ENCODE measurements around the gene SNN. TPM values are rescaled to one million over a fixed set of nuclear protein-coding genes. Genes with fewer than 3 reads are reported as not detected.

Gene SNN
- total and polyA plus RNA-seq, 2 donors (not counting 1 experiment from before 2014, with no cell fraction given) = 55.4 to 63.3 TPM

- Mint-ChIP-seq H3K27me3 (no peaks in the 10 kb centered on the region), H3K27ac (no peak overlapping the region), H3K4me3 (no peak overlapping the region), H3K9me3 (ENCODE audit: insufficient read depth) (no peaks in the 10 kb centered on the region), H3K4me1 (peaks cover 8% of the 10 kb centered on the region)
- no peaks in the 10 kb centered on the region for H3K4me1 ChIP-seq (ENCODE audit: control insufficient read depth in 2 of 2, insufficient read depth in 2 of 2, low read length in 2 of 2)
- POLR2A ChIA-PET = no interaction called here
- no peaks in the 10 kb centered on the region for H4K20me1 ChIP-seq (ENCODE audit: control insufficient read depth, insufficient read depth, low read length, poor library complexity, severe bottlenecking)
- H3K79me2 ChIP-seq (ENCODE audit: control insufficient read depth, insufficient read depth, low read length) = no peaks in the 10 kb centered on the region
- no peaks in the 10 kb centered on the region for H3K9me3 ChIP-seq (ENCODE audit: control extremely low read depth in 1 of 3, control insufficient read depth in 2 of 3, insufficient read depth in 1 of 3, low read length in 2 of 3)
- no peak for TF ChIP-seq CTCF (IDR thresholded peaks at IDR 0.05)
- no peak for TF ChIP-seq EZH2 (IDR thresholded peaks at IDR 0.05; ENCODE audit: borderline replicate concordance, insufficient read depth, low read depth, low read length, poor library complexity, severe bottlenecking)
- no peak for DNase-seq
- no peak overlapping the region for H3K9ac ChIP-seq (ENCODE audit: low read length)
- no peak overlapping the region for H3K4me2 ChIP-seq (replicated peaks; ENCODE audit: low read depth, low read length, poor library complexity, severe bottlenecking)
- no peak overlapping the region for H3K27ac ChIP-seq (ENCODE audit: low read length in 2 of 2)
- CTCF ChIA-PET = interaction anchor here (0.6 to 1.3 kb wide), 3 partner anchors 65 to 68 kb away, joined by 3 to 5 read pairs (median 4); no protein-coding TSS in a partner anchor
- no peak overlapping the region for H3K4me3 ChIP-seq (ENCODE audit: control extremely low read depth in 1 of 5, extremely low read depth in 1 of 5, insufficient read depth in 1 of 5, low read depth in 2 of 5, low read length in 4 of 5)
- intact Hi-C loops (cut with micrococcal nuclease) = no loop called here
- 94% methylated on average over 3 of the region's 7 CpGs for WGBS (ENCODE audit: insufficient coverage)
- no peaks in the 10 kb centered on the region for H3K27me3 ChIP-seq (replicated peaks in 1 of 4; ENCODE audit: control extremely low read depth in 1 of 4, control insufficient read depth in 3 of 4, insufficient read depth in 4 of 4, low read length in 3 of 4)
- no peak for ATAC-seq (ENCODE audit: low read depth)
- no peak overlapping the region for H2AFZ ChIP-seq (ENCODE audit: insufficient read depth, low read depth, low read length, poor library complexity, severe bottlenecking)
- H3K36me3 ChIP-seq (replicated peaks in 1 of 2; ENCODE audit: control extremely low read depth in 1 of 2, control insufficient read depth in 1 of 2, extremely low read depth in 1 of 2, insufficient read depth in 2 of 2, low read length in 1 of 2) = no peaks in the 10 kb centered on the region
These were observed 19.0 kb upstream of the SNN start for GRCh38 chr16:11649276-11649675.

GRCh38 chr16:11650641-11651591 is 17.3 kb upstream of the SNN start:
- 87% methylated on average over 13 of the region's 18 CpGs for WGBS (ENCODE audit: insufficient coverage)
- H3K27ac Mint-ChIP-seq = no peak overlapping the region

More at GRCh38 chr16:11650641-11651591, 17.3 kb upstream of the SNN start:
- H3K79me2 ChIP-seq (ENCODE audit: control insufficient read depth, insufficient read depth, low read length) = no peaks in the 10 kb centered on the region
- H3K27me3 ChIP-seq (replicated peaks in 1 of 4; ENCODE audit: control extremely low read depth in 1 of 4, control insufficient read depth in 3 of 4, insufficient read depth in 4 of 4, low read length in 3 of 4) = no peaks in the 10 kb centered on the region
- H3K4me1 ChIP-seq (ENCODE audit: control insufficient read depth in 2 of 2, insufficient read depth in 2 of 2, low read length in 2 of 2) = no peaks in the 10 kb centered on the region
- no peaks in the 10 kb centered on the region for H3K27me3 Mint-ChIP-seq
- POLR2A ChIA-PET = interaction anchor here (0.6 kb wide), 1 partner anchor 39 kb away, joined by 5 read pairs; no protein-coding TSS in a partner anchor
- H3K4me3 Mint-ChIP-seq = no peak overlapping the region
- no peak for TF ChIP-seq CTCF (IDR thresholded peaks at IDR 0.05)
- no peak for TF ChIP-seq EZH2 (IDR thresholded peaks at IDR 0.05; ENCODE audit: borderline replicate concordance, insufficient read depth, low read depth, low read length, poor library complexity, severe bottlenecking)
- peak overlapping the region; percentile 41 for H2AFZ ChIP-seq (ENCODE audit: insufficient read depth, low read depth, low read length, poor library complexity, severe bottlenecking)
- intact Hi-C loops (cut with micrococcal nuclease) = no loop called here
- no peak overlapping the region for H3K27ac ChIP-seq (ENCODE audit: low read length in 2 of 2)
- H3K36me3 ChIP-seq (replicated peaks in 1 of 2; ENCODE audit: control extremely low read depth in 1 of 2, control insufficient read depth in 1 of 2, extremely low read depth in 1 of 2, insufficient read depth in 2 of 2, low read length in 1 of 2) = no peaks in the 10 kb centered on the region
- ATAC-seq (ENCODE audit: low read depth) = no peak
- H3K9me3 ChIP-seq (ENCODE audit: control extremely low read depth in 1 of 3, control insufficient read depth in 2 of 3, insufficient read depth in 1 of 3, low read length in 2 of 3) = no peaks in the 10 kb centered on the region
- H3K9ac ChIP-seq (ENCODE audit: low read length) = no peak overlapping the region
- no peak overlapping the region for H3K4me3 ChIP-seq (ENCODE audit: control extremely low read depth in 1 of 5, extremely low read depth in 1 of 5, insufficient read depth in 1 of 5, low read depth in 2 of 5, low read length in 4 of 5)
- peaks cover 11% of the 10 kb centered on the region for H3K4me1 Mint-ChIP-seq
- no peak for DNase-seq
- H4K20me1 ChIP-seq (ENCODE audit: control insufficient read depth, insufficient read depth, low read length, poor library complexity, severe bottlenecking) = no peaks in the 10 kb centered on the region
- no peak overlapping the region for H3K4me2 ChIP-seq (replicated peaks; ENCODE audit: low read depth, low read length, poor library complexity, severe bottlenecking)
- H3K9me3 Mint-ChIP-seq (ENCODE audit: insufficient read depth) = no peaks in the 10 kb centered on the region
- CTCF ChIA-PET = interaction anchor here (1.0 to 2.2 kb wide), 7 partner anchors 8 to 244 kb away, joined by 3 to 12 read pairs (median 4); no protein-coding TSS in a partner anchor

Data from B cell (primary cell).